ENCODE results near the gene PSMD8.
"Not testable (repeated sequence)": the region's sequence is repeated elsewhere in the genome, so short reads cannot be mapped to it uniquely, and the experiment has no call there.

PSMD8 gene

GRCh38 chr19:38401148-38401547 is 26.8 kb downstream of the PSMD8 start:
- TF ChIP-seq CTCF (IDR thresholded peaks at IDR 0.05; ENCODE audit: borderline replicate concordance, insufficient read depth, low read depth, low read length), result no peak
- H3K4me3 ChIP-seq (ENCODE audit: low read depth, low read length), result no peak overlapping the region

GRCh38 chr19:38402623-38402966 is 28.2 kb downstream of the PSMD8 start:
- peak overlapping the region; percentile 48 for H3K4me3 ChIP-seq (ENCODE audit: low read depth, low read length)

GRCh38 chr19:38402967-38403674 is 28.8 kb downstream of the PSMD8 start, which contains the start of gene FAM98C:
Gene FAM98C, plus strand, starts transcription at chr19:38403093. Its CDS starts 61 bp downstream, at chr19:38403154.
- peak; percentile 93 for TF ChIP-seq CTCF (IDR thresholded peaks at IDR 0.05; ENCODE audit: borderline replicate concordance, insufficient read depth, low read depth, low read length)
- peak within 1 kb of the TSS; percentile 82 for H3K4me3 ChIP-seq (ENCODE audit: low read depth, low read length)

More at GRCh38 chr19:38402623-38402966, 28.2 kb downstream of the PSMD8 start:
- no peak for TF ChIP-seq CTCF (IDR thresholded peaks at IDR 0.05; ENCODE audit: borderline replicate concordance, insufficient read depth, low read depth, low read length)

- no peak overlapping the region for H3K4me3 ChIP-seq (ENCODE audit: low read depth, low read length)
- no peak for TF ChIP-seq CTCF (IDR thresholded peaks at IDR 0.05; ENCODE audit: borderline replicate concordance, insufficient read depth, low read depth, low read length)
These were observed 30.5 kb downstream of the PSMD8 start for GRCh38 chr19:38404858-38405257.

- no peak overlapping the region for H3K4me3 ChIP-seq (ENCODE audit: low read depth, low read length)
- no peak for TF ChIP-seq CTCF (IDR thresholded peaks at IDR 0.05; ENCODE audit: borderline replicate concordance, insufficient read depth, low read depth, low read length)
These were observed 30.9 kb downstream of the PSMD8 start for GRCh38 chr19:38405276-38405675.

- TF ChIP-seq CTCF (IDR thresholded peaks at IDR 0.05; ENCODE audit: borderline replicate concordance, insufficient read depth, low read depth, low read length), result no peak
- no peak overlapping the region for H3K4me3 ChIP-seq (ENCODE audit: low read depth, low read length)
These were observed 35.3 kb downstream of the PSMD8 start for GRCh38 chr19:38409631-38410133.

GRCh38 chr19:38410407-38410806 is 36.0 kb downstream of the PSMD8 start:
- H3K4me3 ChIP-seq (ENCODE audit: low read depth, low read length), result not testable (repeated sequence)

Measured in GM12875 (cell line).